ENCODE results near the gene SZT2. TPM values are rescaled to one million over a fixed set of nuclear protein-coding genes. Genes with fewer than 3 reads are reported as not detected.
"Not testable (repeated sequence)": the region's sequence is repeated elsewhere in the genome, so short reads cannot be mapped to it uniquely, and the experiment has no call there.

SZT2 gene
- total RNA-seq, 4 donors from 2014 or later = 49.2 to 68.7 (median 57.3) TPM

DNA sequence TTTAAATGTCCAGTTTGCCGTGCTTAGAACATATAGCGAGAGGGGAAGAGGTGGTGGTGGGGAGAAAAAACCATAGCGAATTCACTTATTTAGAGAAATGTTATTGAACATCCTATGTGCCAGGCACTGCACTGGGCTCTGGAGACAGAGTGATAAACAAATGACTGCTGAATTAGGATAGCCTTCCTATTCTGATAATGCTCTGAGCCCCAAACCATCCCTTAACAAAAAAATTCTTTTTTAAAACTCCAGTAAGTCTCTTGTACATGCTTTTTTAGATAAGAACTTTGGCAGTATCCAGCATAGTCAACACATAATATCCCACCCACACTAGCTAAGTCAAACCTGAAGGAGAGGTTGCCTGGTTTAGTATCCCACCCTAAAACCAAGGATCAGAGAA is 8.5 kb downstream of the SZT2 start:
- H3K4me1 ChIP-seq = peaks cover 0 to 6% (median 0%) of the 10 kb centered on the region in 4 donors
- TF ChIP-seq EP300 (IDR thresholded peaks at IDR 0.05) (no peak), POLR2A (IDR thresholded peaks at IDR 0.05) (no peak)
- TF ChIP-seq, protein P1, sequence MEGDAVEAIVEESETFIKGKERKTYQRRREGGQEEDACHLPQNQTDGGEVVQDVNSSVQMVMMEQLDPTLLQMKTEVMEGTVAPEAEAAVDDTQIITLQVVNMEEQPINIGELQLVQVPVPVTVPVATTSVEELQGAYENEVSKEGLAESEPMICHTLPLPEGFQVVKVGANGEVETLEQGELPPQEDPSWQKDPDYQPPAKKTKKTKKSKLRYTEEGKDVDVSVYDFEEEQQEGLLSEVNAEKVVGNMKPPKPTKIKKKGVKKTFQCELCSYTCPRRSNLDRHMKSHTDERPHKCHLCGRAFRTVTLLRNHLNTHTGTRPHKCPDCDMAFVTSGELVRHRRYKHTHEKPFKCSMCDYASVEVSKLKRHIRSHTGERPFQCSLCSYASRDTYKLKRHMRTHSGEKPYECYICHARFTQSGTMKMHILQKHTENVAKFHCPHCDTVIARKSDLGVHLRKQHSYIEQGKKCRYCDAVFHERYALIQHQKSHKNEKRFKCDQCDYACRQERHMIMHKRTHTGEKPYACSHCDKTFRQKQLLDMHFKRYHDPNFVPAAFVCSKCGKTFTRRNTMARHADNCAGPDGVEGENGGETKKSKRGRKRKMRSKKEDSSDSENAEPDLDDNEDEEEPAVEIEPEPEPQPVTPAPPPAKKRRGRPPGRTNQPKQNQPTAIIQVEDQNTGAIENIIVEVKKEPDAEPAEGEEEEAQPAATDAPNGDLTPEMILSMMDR (IDR thresholded peaks at IDR 0.05) = no peak
- H3K36me3 ChIP-seq = peaks cover 0 to 44% (median 3%) of the 10 kb centered on the region in 3 donors
- H3K27me3 ChIP-seq = no peaks in the 10 kb centered on the region
- no peak for DNase-seq (ENCODE audit: low spot score in 2 of 2)
- H3K4me3 ChIP-seq = no peak overlapping the region
- H3K27ac ChIP-seq = no peak overlapping the region
- H3K9me3 ChIP-seq = no peaks in the 10 kb centered on the region
- 90 to 96% methylated on average over 3 of the region's 3 CpGs for WGBS, 2 donors

DNA sequence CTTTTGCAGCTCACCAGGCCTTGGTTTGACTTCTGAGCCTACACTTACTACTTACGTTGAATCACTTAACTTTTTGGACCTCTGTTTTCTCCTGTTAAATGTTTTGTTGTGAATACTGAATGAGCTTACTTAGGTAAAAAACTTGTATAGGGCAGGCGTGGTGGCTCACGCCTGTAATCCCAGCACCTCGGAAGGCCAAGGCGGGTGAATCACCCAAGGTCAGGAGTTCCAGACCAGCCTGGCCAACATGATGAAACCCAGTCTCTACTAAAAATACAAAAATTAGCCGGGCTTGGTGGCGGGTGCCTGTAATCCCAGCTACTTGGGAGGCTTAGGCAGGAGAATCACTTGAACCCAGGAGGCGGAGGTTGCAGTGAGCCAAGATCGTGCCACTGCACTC is 10.7 kb downstream of the SZT2 start:
- not testable (repeated sequence) for H3K9me3 ChIP-seq; H3K27me3 ChIP-seq; DNase-seq (ENCODE audit: low spot score in 2 of 2); H3K4me3 ChIP-seq; H3K4me1 ChIP-seq; H3K27ac ChIP-seq
- 96 to 97% methylated on average over 9 of the region's 9 CpGs for WGBS, 2 donors
- H3K36me3 ChIP-seq = peaks cover 0 to 52% (median 16%) of the 10 kb centered on the region in 3 donors

DNA sequence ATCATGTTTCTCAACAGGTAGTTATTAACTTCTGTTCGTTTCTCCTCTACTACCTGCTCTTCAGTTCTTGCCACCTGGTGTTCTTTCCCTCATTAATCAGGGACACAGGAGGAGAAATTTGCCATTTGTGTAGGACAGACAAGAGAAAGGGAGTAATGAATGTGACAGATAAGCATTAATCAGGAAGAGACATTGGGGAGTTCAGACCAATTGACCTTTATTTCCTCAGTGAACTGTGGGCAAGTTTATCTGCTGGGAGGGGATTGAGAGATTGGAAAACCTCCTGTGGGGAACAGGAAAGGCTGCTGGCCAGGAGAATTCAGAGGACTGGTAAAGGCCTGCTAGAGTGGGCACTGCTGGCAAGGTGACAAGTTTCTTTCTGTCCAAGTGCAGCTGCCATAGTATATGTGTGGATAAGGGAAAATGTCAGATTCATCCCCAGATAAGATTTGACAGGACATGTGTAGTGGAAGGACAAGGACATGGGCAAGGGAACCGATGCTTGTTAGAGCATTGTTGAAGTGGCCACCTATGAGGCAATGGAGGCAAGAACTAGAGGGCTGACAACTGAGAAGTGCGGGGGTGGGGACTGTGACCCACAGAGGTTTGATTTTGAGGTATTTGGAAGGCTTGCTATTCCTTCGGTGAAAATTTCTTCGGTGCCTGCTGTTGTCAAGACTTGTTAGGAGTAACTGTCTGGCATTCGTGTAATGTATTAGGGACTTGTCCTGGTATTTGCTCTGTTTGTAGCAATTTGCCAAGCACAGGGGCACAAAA is 12.6 kb downstream of the SZT2 start:
- whole genome bisulfite sequencing, 2 donors = 88 to 90% methylated on average over 6 of the region's 6 CpGs

DNA sequence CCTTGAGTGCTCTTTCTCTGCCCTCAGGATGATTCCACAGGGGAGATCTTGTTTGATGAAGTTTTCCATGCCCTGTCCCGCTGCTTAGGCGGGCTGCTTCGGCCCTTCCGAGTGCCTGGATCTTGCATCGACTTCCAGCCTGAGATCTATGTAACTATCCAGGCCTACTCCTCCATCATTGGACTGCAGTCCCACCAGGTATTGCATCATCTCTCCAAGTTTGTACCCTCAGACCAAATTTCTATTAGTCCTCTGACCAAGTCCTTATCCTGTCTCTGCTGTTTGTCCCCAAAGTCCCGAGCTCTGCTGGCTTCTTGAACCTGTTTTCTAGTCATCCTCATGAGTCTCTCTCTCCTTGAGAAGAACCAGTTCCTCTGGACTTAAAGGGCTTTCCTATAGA is 14.7 kb downstream of the SZT2 start:
- H3K36me3 ChIP-seq = peaks cover 0 to 65% (median 25%) of the 10 kb centered on the region in 3 donors
- TF ChIP-seq POLR2A (IDR thresholded peaks at IDR 0.05) = no peak

More for the DNA sequence above, 12.6 kb downstream of the SZT2 start:
- Histone ChIP-seq H3K27me3 (no peaks in the 10 kb centered on the region), H3K9me3 (no peaks in the 10 kb centered on the region), H3K27ac (no peak overlapping the region), H3K4me3 (no peak overlapping the region), H3K36me3 (peaks cover 0 to 53% (median 25%) of the 10 kb centered on the region in 3 donors), H3K4me1 (peaks cover 0 to 8% (median 0%) of the 10 kb centered on the region in 4 donors)
- DNase-seq (ENCODE audit: low spot score in 2 of 2) = no peak
- TF ChIP-seq, protein P1 (IDR thresholded peaks at IDR 0.05) = no peak
- TF ChIP-seq POLR2A (IDR thresholded peaks at IDR 0.05) (no peak), EP300 (IDR thresholded peaks at IDR 0.05) (no peak)

DNA sequence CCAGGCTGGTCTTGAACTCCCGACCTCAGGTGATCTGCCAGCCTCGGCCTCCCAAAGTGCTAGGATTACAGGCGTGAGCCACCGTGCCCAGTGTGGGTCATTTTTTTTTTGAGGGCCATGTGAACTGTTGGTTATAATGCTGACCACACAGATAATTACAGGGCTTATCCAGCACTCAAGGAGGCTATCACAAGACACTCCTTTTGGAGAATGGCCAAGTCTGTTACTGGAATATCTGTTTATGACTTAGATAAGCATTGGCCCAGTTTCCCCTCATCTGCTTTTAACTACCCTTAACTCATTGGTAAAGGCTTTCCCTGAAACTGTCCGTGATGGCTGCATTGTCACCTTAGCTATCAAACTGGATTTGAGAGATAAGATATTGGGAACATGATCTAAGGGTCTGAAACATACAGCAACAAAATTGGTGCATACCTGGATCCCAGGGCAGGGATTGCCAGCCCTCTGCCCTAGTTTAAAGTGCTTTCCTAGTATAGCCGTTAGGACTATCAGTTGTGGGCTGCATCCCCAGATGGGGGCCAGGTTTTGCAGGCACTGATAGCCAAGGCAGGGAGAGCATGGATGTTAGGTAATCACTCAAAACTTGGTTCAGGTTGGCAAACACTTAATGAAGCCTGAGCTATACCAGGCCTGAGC is 15.6 kb downstream of the SZT2 start:
- no peak overlapping the region for H3K27ac ChIP-seq
- peaks cover 0 to 8% (median 0%) of the 10 kb centered on the region in 4 donors for H3K4me1 ChIP-seq
- H3K4me3 ChIP-seq = no peak overlapping the region
- peaks cover 0 to 75% (median 25%) of the 10 kb centered on the region in 3 donors for H3K36me3 ChIP-seq
- H3K9me3 ChIP-seq = no peaks in the 10 kb centered on the region
- DNase-seq (ENCODE audit: low spot score in 2 of 2) = no peak
- TF ChIP-seq EP300 (IDR thresholded peaks at IDR 0.05) (no peak), POLR2A (IDR thresholded peaks at IDR 0.05) (no peak)
- TF ChIP-seq, protein P1 (IDR thresholded peaks at IDR 0.05) = no peak
- WGBS, 2 donors = 78 to 85% methylated on average over 6 of the region's 6 CpGs
- H3K27me3 ChIP-seq = no peaks in the 10 kb centered on the region

More for the DNA sequence above, 14.7 kb downstream of the SZT2 start:
- DNase-seq (ENCODE audit: low spot score in 2 of 2) = no peak
- 95 to 97% methylated on average over 6 of the region's 6 CpGs for WGBS, 2 donors
- Histone ChIP-seq H3K4me3 (no peak overlapping the region), H3K9me3 (no peaks in the 10 kb centered on the region), H3K27me3 (no peaks in the 10 kb centered on the region), H3K27ac (no peak overlapping the region), H3K4me1 (peaks cover 0 to 8% (median 0%) of the 10 kb centered on the region in 4 donors)

DNA sequence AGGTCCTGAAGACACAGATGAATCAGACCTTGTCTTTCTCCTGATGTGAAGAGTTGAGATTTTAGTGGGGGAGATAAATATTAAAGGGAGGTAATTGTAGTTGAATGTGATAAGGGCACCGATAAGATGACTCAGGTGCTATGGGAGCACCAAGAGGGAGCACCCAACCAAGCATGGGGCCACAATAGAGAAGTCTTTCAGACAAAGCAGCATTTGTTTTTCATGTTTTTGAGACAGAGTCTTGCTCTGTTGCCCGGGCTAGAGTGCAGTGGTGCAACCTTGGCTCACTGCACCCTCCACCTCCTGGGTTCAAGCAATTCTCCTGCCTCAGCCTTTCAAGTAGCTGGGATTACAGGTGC is 16.2 kb downstream of the SZT2 start:
- TF ChIP-seq, protein P1 (IDR thresholded peaks at IDR 0.05) = no peak
- TF ChIP-seq EP300 (IDR thresholded peaks at IDR 0.05) (no peak), POLR2A (IDR thresholded peaks at IDR 0.05) (no peak)
- peaks cover 0 to 8% (median 0%) of the 10 kb centered on the region in 4 donors for H3K4me1 ChIP-seq
- H3K36me3 ChIP-seq = peaks cover 0 to 78% (median 25%) of the 10 kb centered on the region in 3 donors
- WGBS, 2 donors = 75 to 80% methylated on average over 2 of the region's 2 CpGs
- H3K27me3 ChIP-seq = no peaks in the 10 kb centered on the region
- no peaks in the 10 kb centered on the region for H3K9me3 ChIP-seq
- H3K4me3 ChIP-seq = no peak overlapping the region
- no peak overlapping the region for H3K27ac ChIP-seq
- DNase-seq (ENCODE audit: low spot score in 2 of 2) = no peak

Measured in tibial nerve (tissue), 4 donors.